SK-N-MC (cell line): Measurements from ENCODE around the gene ANKUB1.

Source experiments
- EZH2 ChIP-seq: fragments of 200-600 bp; sonication (generic); IDR thresholded peaks from one replicate; pipeline ENCODE4 v1.6.1; 2017; ENCODE audit warnings: antibody characterized with exemption
- POLR2AphosphoS5 ChIP-seq: IDR thresholded peaks from 2 replicates; pipeline ENCODE4 v1.6.1; 2012; ENCODE audit warnings: mild to moderate bottlenecking, low read depth, low read length, borderline replicate concordance

GRCh38 chr3:149753717-149754116 is 38.6 kb downstream of the ANKUB1 start:
- TF ChIP-seq POLR2AphosphoS5 (no peak), EZH2 (no peak)
